Hepatocyte (in vitro differentiated cells): ENCODE data around the gene ATPAF1. TPM values are rescaled to one million over a fixed set of nuclear protein-coding genes. Genes with fewer than 3 reads are reported as not detected.
"Not testable (repeated sequence)": the region's sequence is repeated elsewhere in the genome, so short reads cannot be mapped to it uniquely, and the experiment has no call there.

Experiments
- DNase-seq: peaks from one replicate; pipeline ENCODE4 v3.0.0-alpha.2; 2016; ENCODE audit warnings: low spot score
- H2AFZ ChIP-seq: fragments of 200-600 bp; sonication (generic); 2 replicates; pipeline ENCODE4 v1.6.0; 2016; ENCODE audit warnings: antibody characterized with exemption, mild to moderate bottlenecking
- H3K27ac ChIP-seq: fragments of 200-600 bp; sonication (generic); 2 replicates; pipeline ENCODE4 v1.5.1; 2016; ENCODE audit warnings: mild to moderate bottlenecking
- H3K27me3 ChIP-seq: fragments of 200-600 bp; sonication (generic); 2 replicates; pipeline ENCODE4 v1.6.1; 2016
- H3K36me3 ChIP-seq: fragments of 200-600 bp; sonication (generic); replicated peaks from 2 replicates; pipeline ENCODE4 v1.5.1; 2016; ENCODE audit warnings: low read depth; ENCODE audit not compliant: insufficient read depth
- H3K4me1 ChIP-seq: fragments of 200-600 bp; sonication (generic); 2 replicates; pipeline ENCODE4 v1.5.1; 2016; ENCODE audit warnings: mild to moderate bottlenecking, moderate library complexity; ENCODE audit not compliant: insufficient read depth
- H3K4me2 ChIP-seq: fragments of 200-600 bp; sonication (generic); 2 replicates; pipeline ENCODE4 v1.6.0; 2016
- H3K4me3 ChIP-seq: fragments of 200-600 bp; sonication (generic); 2 replicates; pipeline ENCODE4 v1.5.1; 2016; ENCODE audit warnings: mild to moderate bottlenecking
- H3K79me2 ChIP-seq: fragments of 200-600 bp; sonication (generic); 2 replicates; pipeline ENCODE4 v1.6.0; 2017; ENCODE audit warnings: mild to moderate bottlenecking
- H3K9me2 ChIP-seq: fragments of 200-600 bp; sonication (generic); replicated peaks from 2 replicates; pipeline ENCODE4 v1.6.0; 2017; ENCODE audit warnings: mild to moderate bottlenecking; ENCODE audit not compliant: insufficient read depth
- H3K9me3 ChIP-seq: fragments of 200-600 bp; sonication (generic); 2 replicates; pipeline ENCODE4 v1.5.1; 2016; ENCODE audit warnings: low read depth, mild to moderate bottlenecking
- H4K20me1 ChIP-seq: fragments of 200-600 bp; sonication (generic); 2 replicates; pipeline ENCODE4 v1.6.0; 2016; ENCODE audit warnings: mild to moderate bottlenecking; ENCODE audit not compliant: insufficient read depth, poor library complexity, severe bottlenecking
- CTCF ChIP-seq: fragments of 200-600 bp; sonication (generic); IDR thresholded peaks from 2 replicates; pipeline ENCODE4 v1.5.1; 2016; ENCODE audit warnings: antibody characterized with exemption, mild to moderate bottlenecking; ENCODE audit not compliant: poor library complexity
- EZH2 ChIP-seq: fragments of 200-600 bp; sonication (generic); IDR thresholded peaks from 2 replicates; pipeline ENCODE4 v1.6.1; 2016; ENCODE audit warnings: antibody characterized with exemption, mild to moderate bottlenecking, borderline replicate concordance
- EZH2phosphoT487 ChIP-seq: fragments of 200-600 bp; sonication (generic); IDR thresholded peaks from one replicate; pipeline ENCODE4 v1.6.1; 2018; ENCODE audit warnings: antibody characterized with exemption, mild to moderate bottlenecking, low read depth, moderate library complexity; ENCODE audit not compliant: unreplicated experiment, severe bottlenecking
- WGBS: methylation state at CpG from one replicate; pipeline ENCODE4 v1.1.6; 2016; ENCODE audit warnings: low lambda C conversion rate; ENCODE audit errors: missing lambda C conversion rate; 5-methylcytosine and 5-hydroxymethylcytosine counted together
- polyA plus RNA-seq: library from polyadenylated mRNA; unstranded; fragments of >200 nt; fragmentation: Nextera tagmentation; extraction: Ambion mirVana; gene quantifications from 2 replicates; pipeline ENCODE4 v1.2.1, GENCODE V29; 2016
- total RNA-seq: library from RNA; depleted of rRNA; stranded (reverse); fragments of >200 nt; gene quantifications from 2 replicates; pipeline ENCODE4 v1.2.3, GENCODE V29; 2014

Gene ATPAF1
- total and polyA plus RNA-seq, 2 experiments from 2014 or later: 57.5 to 63.2 TPM

GRCh38 chr1:46657775-46658174 lies 10.4 kb downstream of the ATPAF1 start:
- 94% methylated on average over 1 of the region's 1 CpG for WGBS

GRCh38 chr1:46656643-46657042 lies 11.5 kb downstream of the ATPAF1 start:
- DNase-seq: no peak
- H2AFZ ChIP-seq: no peak overlapping the region
- no peak overlapping the region for H3K27ac ChIP-seq
- TF ChIP-seq CTCF (no peak), EZH2phosphoT487 (no peak), EZH2 (no peak)
- H3K27me3 ChIP-seq: no peaks in the 10 kb centered on the region
- no peaks in the 10 kb centered on the region for H3K36me3 ChIP-seq
- H3K9me2 ChIP-seq: no peaks in the 10 kb centered on the region
- no peaks in the 10 kb centered on the region for H4K20me1 ChIP-seq
- WGBS: 93% methylated on average over 2 of the region's 2 CpGs
- H3K9me3 ChIP-seq: no peaks in the 10 kb centered on the region
- H3K4me1 ChIP-seq: peaks cover 5% of the 10 kb centered on the region
- no peaks in the 10 kb centered on the region for H3K79me2 ChIP-seq
- H3K4me3 ChIP-seq: no peak overlapping the region
- H3K4me2 ChIP-seq: no peak overlapping the region

More at GRCh38 chr1:46657775-46658174, 10.4 kb downstream of the ATPAF1 start:
- Histone ChIP-seq H3K4me2 (no peak overlapping the region), H3K4me3 (no peak overlapping the region), H3K27ac (no peak overlapping the region), H3K4me1 (peaks cover 5% of the 10 kb centered on the region), H3K27me3 (no peaks in the 10 kb centered on the region), H3K79me2 (no peaks in the 10 kb centered on the region), H3K36me3 (no peaks in the 10 kb centered on the region), H2AFZ (no peak overlapping the region), H4K20me1 (no peaks in the 10 kb centered on the region), H3K9me2 (no peaks in the 10 kb centered on the region), H3K9me3 (no peaks in the 10 kb centered on the region)
- DNase-seq: no peak
- no peak for TF ChIP-seq EZH2
- TF ChIP-seq EZH2phosphoT487: no peak
- no peak for TF ChIP-seq CTCF

GRCh38 chr1:46655848-46656247 lies 12.3 kb downstream of the ATPAF1 start:
- no peak overlapping the region for H3K4me3 ChIP-seq
- no peak overlapping the region for H3K27ac ChIP-seq
- no peak overlapping the region for H3K4me2 ChIP-seq
- TF ChIP-seq EZH2: no peak
- no peak for TF ChIP-seq CTCF
- no peak for TF ChIP-seq EZH2phosphoT487
- H3K9me2 ChIP-seq: no peaks in the 10 kb centered on the region
- no peaks in the 10 kb centered on the region for H3K79me2 ChIP-seq
- peaks cover 5% of the 10 kb centered on the region for H3K4me1 ChIP-seq
- no peak overlapping the region for H2AFZ ChIP-seq
- no peaks in the 10 kb centered on the region for H3K27me3 ChIP-seq
- H3K36me3 ChIP-seq: no peaks in the 10 kb centered on the region
- no peaks in the 10 kb centered on the region for H3K9me3 ChIP-seq
- H4K20me1 ChIP-seq: no peaks in the 10 kb centered on the region
- DNase-seq: no peak

GRCh38 chr1:46654698-46655097 lies 13.5 kb downstream of the ATPAF1 start:
- H3K36me3 ChIP-seq, H3K4me1 ChIP-seq, H3K79me2 ChIP-seq, H3K4me2 ChIP-seq, H4K20me1 ChIP-seq, H2AFZ ChIP-seq, DNase-seq, H3K9me2 ChIP-seq, H3K4me3 ChIP-seq, H3K27ac ChIP-seq, H3K9me3 ChIP-seq, H3K27me3 ChIP-seq: not testable (repeated sequence)
- WGBS: 97% methylated on average over 2 of the region's 2 CpGs
